Naive thymus-derived CD8-positive, alpha-beta T cell (primary cell): ENCODE measurements around the gene LAMA5. TPM values are rescaled to one million over a fixed set of nuclear protein-coding genes. Genes with fewer than 3 reads are reported as not detected.
A peak's percentile ranks its signal among the peaks of the same experiment; 100 is the strongest.

Experiments used
- ATAC-seq, 2 donors: fragments of 150-1000 bp; cut with Tn5 transposase in 1 of 2; sonication (Bioruptor Pico), chemical (Tn5 transposase) in 1 of 2; 1 replicate in 1 of 2; 2 replicates in 1 of 2; pipeline ENCODE4 v1.10.0; 2021; ENCODE audit warnings: mild to moderate bottlenecking in 2 of 2, moderate library complexity in 2 of 2
- POLR2A ChIA-PET: fragments of 350-600 bp; sonication (Branson Sonifier 250); formaldehyde crosslinking; loops from one replicate; lab custom pipeline; 2021; ENCODE audit warnings: antibody characterized with exemption; lab: Charles Lee
- DNase-seq, 10 donors: peaks; one replicate each; pipeline versions ENCODE4 v3.0.0 to v3.0.0-alpha.2; 2020 to 2022
- H3K27ac Mint-ChIP-seq, 10 donors: one replicate each; pipeline ENCODE4 v1.8.0; 2020 to 2022; ENCODE audit warnings: mild to moderate bottlenecking in 10 of 10, mixed read lengths in 10 of 10, moderate library complexity in 4 of 10, inconsistent platforms in 1 of 10
- H3K27me3 Mint-ChIP-seq, 5 donors: one replicate each; pipeline ENCODE4 v1.8.0; 2021 to 2022; ENCODE audit warnings: mixed read lengths in 5 of 5
- H3K36me3 Mint-ChIP-seq, 3 donors: one replicate each; pipeline ENCODE4 v1.8.0; 2020 to 2022; ENCODE audit warnings: mixed read lengths in 3 of 3, mild to moderate bottlenecking in 2 of 3, inconsistent platforms in 1 of 3
- H3K4me1 Mint-ChIP-seq, 4 donors: one replicate each; pipeline ENCODE4 v1.8.0; 2021 to 2022; ENCODE audit warnings: mixed read lengths in 4 of 4
- H3K4me3 Mint-ChIP-seq, 10 donors: one replicate each; pipeline ENCODE4 v1.8.0; 2020 to 2022; ENCODE audit warnings: mild to moderate bottlenecking in 10 of 10, mixed read lengths in 10 of 10, moderate library complexity in 6 of 10, inconsistent platforms in 1 of 10
- H3K9me3 Mint-ChIP-seq, 9 donors: one replicate each; pipeline ENCODE4 v1.8.0; 2020 to 2022; ENCODE audit warnings: mixed read lengths in 9 of 9, mild to moderate bottlenecking in 3 of 9, inconsistent platforms in 1 of 9, moderate library complexity in 1 of 9
- polyA plus RNA-seq, 3 donors: library from polyadenylated mRNA; unstranded; fragments of 300-500 nt; fragmentation: Illumina TruSeq; gene quantifications; one replicate each; pipeline ENCODE4 v1.2.3, GENCODE V29; 2021
- total RNA-seq, 8 experiments: library from RNA in 2 of 8; stranded (reverse) in 2 of 8; gene quantifications; one replicate each; pipeline ENCODE4 v1.2.3 and lab custom pipeline; 2021 to 2026

LAMA5 gene
- total and polyA plus RNA-seq, 5 experiments from 2014 or later = 0.27 to 4.0 (median 2.5) TPM; not detected in 2

GRCh38 chr20:62355878-62356588 lies 11.1 kb downstream of the LAMA5 start:
- no peak overlapping the region for H3K27ac Mint-ChIP-seq
- H3K4me3 Mint-ChIP-seq = no peak overlapping the region
- no peak for ATAC-seq
- H3K27me3 Mint-ChIP-seq = peaks cover 0 to 10% (median 0%) of the 10 kb centered on the region in 5 donors
- no peaks in the 10 kb centered on the region for H3K9me3 Mint-ChIP-seq
- no peaks in the 10 kb centered on the region for H3K36me3 Mint-ChIP-seq
- DNase-seq = no peak
- POLR2A ChIA-PET = no interaction called here
- no peaks in the 10 kb centered on the region for H3K4me1 Mint-ChIP-seq

DNA sequence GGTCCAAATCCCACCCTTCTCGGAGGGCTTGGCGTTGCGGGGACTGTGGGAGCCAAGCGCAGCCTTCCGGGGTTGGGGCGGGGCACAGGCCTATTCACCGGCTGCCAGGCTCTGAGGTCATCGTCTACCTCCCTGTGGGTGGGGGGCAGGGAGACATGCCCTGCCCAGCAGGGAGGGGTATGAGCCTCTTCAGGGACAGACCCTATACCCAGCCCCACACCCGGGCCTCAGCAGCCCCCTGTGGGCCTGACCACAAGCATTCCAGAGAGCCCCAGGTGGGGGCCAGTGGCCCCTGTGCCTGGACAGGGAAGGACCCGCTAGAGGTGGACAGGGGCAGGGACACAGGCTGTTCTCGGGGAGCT lies 11.6 kb downstream of the LAMA5 start:
- no peak overlapping the region for H3K27ac Mint-ChIP-seq

DNA sequence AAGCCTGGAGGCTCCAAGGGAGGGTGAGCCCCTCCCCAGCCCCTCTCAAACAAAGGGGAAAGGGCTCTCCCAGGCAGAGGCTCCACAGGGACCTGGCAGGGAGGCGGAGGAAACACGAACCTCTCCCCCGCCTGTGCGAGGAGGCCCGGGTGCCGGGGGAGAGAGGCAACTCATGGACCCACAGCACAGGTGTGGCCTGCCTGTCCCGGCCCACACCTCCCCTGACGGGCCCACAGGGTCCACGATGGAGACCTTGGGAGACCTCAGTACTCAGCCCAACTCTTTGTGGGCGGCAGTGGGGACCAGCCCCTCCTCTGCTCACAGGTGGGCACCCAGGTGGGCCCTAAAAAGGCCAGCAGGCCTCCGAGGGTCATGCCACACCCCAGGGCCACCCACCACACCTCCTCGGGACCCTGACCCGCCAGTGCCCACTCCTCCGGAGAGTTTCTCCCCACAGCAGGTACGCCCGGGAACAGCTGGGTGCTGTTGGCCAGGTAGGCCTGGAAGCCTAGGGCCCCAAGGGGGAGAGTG lies 12.2 kb downstream of the LAMA5 start:
- no peak overlapping the region for H3K4me3 Mint-ChIP-seq
- no peak for DNase-seq
- no peak for ATAC-seq
- peaks cover 0 to 10% (median 0%) of the 10 kb centered on the region in 5 donors for H3K27me3 Mint-ChIP-seq
- H3K4me1 Mint-ChIP-seq = no peaks in the 10 kb centered on the region
- no peaks in the 10 kb centered on the region for H3K36me3 Mint-ChIP-seq
- H3K9me3 Mint-ChIP-seq = no peaks in the 10 kb centered on the region
- POLR2A ChIA-PET = no interaction called here
- no peak overlapping the region for H3K27ac Mint-ChIP-seq

More for the DNA sequence above, 11.6 kb downstream of the LAMA5 start:
- POLR2A ChIA-PET = no interaction called here
- H3K9me3 Mint-ChIP-seq = no peaks in the 10 kb centered on the region
- DNase-seq (no peak), ATAC-seq (no peak)
- H3K4me3 Mint-ChIP-seq = no peak overlapping the region
- H3K27me3 Mint-ChIP-seq = peaks cover 0 to 10% (median 0%) of the 10 kb centered on the region in 5 donors
- H3K4me1 Mint-ChIP-seq = no peaks in the 10 kb centered on the region
- H3K36me3 Mint-ChIP-seq = no peaks in the 10 kb centered on the region

- POLR2A ChIA-PET = no interaction called here
- Mint-ChIP-seq H3K9me3 (peaks cover 0 to 2% (median 0%) of the 10 kb centered on the region in 9 donors), H3K27me3 (peaks cover 0 to 10% (median 0%) of the 10 kb centered on the region in 5 donors), H3K36me3 (no peaks in the 10 kb centered on the region), H3K27ac (no peak overlapping the region), H3K4me1 (peaks cover 0 to 2% (median 0%) of the 10 kb centered on the region in 4 donors), H3K4me3 (no peak overlapping the region)
- no peak for ATAC-seq
- DNase-seq = no peak
Measured at GRCh38 chr20:62354031-62354808, 12.9 kb downstream of the LAMA5 start.

DNA sequence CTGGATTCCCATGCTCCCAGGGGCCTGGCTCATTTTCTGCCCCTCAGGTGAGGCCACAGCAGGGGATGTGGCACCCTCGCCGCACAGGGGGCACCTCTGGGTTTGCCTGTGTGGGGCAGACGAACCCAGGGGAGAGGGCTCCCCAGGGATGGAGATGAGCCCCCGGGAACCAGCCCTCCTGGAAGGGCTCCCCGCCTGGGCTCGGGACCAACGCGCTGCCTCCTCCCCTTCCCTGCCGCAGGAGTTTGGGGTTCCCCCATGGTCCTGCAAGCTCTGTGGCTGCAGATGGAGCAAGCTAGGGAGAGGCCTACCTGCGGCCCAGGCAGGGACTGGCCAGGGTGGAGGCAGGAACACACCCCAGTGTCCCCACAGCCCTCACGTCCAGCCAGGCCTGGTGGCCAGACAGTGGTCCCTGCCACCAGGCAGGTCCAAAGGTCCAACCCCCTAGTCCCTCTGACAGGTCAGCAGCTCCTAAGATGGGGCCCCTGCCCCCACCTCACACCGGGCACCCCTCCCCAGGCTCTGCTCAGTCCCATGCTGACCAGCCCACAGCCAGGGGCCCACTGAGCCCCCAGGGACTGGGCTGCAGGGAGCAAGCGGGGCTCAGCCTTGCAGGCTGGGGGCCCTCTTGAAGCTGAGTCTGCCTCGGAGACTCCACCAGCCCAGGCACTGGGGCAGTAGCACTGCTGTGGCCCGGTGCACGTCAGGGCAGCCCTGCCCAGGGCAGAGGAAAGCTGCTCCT lies 13.7 kb downstream of the LAMA5 start:
- Mint-ChIP-seq H3K4me3 (no peak overlapping the region), H3K27ac (no peak overlapping the region), H3K27me3 (peaks cover 0 to 7% (median 0%) of the 10 kb centered on the region in 5 donors), H3K36me3 (peaks cover 0 to 3% (median 0%) of the 10 kb centered on the region in 3 donors), H3K9me3 (peaks cover 0 to 9% (median 4%) of the 10 kb centered on the region in 9 donors), H3K4me1 (peaks cover 0 to 2% (median 0%) of the 10 kb centered on the region in 4 donors)
- no peak for DNase-seq
- POLR2A ChIA-PET = no interaction called here
- ATAC-seq = no peak

GRCh38 chr20:62352402-62353288 lies 14.5 kb downstream of the LAMA5 start:
- no peak for ATAC-seq
- peaks cover 0 to 2% (median 0%) of the 10 kb centered on the region in 4 donors for H3K4me1 Mint-ChIP-seq
- H3K27me3 Mint-ChIP-seq = peaks cover 0 to 7% (median 0%) of the 10 kb centered on the region in 5 donors
- peak overlapping the region in 1 of 10 donors; percentile 29 for H3K27ac Mint-ChIP-seq
- peaks cover 0 to 14% (median 4%) of the 10 kb centered on the region in 9 donors for H3K9me3 Mint-ChIP-seq
- POLR2A ChIA-PET = no interaction called here
- DNase-seq = no peak
- H3K36me3 Mint-ChIP-seq = peaks cover 0 to 3% (median 0%) of the 10 kb centered on the region in 3 donors
- H3K4me3 Mint-ChIP-seq = no peak overlapping the region

DNA sequence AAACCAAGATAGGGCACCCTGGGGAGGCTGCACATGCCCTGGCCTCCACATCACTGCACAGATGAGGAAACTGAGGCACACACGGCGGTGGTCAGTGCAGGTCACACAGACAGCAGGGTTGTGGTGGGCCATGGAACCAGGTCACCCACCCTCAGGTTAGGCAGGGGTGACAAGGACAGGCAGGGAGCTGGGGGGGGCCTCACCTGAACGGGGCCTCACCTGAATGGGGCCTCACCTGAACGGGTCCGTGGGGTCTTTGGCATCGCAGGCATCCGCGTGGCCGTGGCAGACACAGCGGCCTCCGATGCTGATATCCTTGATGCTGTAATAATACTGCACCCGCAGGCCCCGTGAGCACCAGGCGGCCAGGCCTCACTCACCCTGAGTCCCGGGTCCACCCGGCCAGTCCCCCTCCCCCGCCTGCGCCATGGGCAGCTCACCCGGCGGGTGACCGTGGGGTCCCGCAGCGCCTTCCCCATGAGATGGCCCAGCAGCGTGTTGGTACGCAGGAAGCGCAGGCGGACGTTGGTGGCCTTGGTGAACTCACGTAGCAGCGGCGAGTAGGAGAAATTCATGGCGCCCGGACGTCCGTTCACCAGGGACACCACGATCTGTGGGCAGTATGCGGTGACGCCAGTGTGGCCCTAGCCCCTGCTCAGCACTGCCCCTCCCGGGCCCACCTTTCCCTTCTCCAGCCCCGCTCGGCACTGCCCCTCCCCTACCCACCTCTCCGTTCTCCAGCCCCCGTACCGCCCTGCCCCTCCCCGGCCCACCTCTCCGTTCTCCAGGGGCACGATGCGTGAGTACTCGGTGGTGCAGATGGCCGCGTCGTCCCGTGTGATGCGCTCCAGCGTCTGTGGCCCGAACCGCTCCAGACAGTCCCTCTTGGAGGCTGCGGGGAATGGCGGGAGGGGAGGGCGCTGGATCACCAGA lies 15.4 kb downstream of the LAMA5 start:
- Mint-ChIP-seq H3K4me1 (peaks cover 0 to 2% (median 0%) of the 10 kb centered on the region in 4 donors), H3K27ac (peak overlapping the region in 1 of 10 donors; percentile 65), H3K27me3 (peaks cover 0 to 5% (median 0%) of the 10 kb centered on the region in 5 donors), H3K36me3 (peaks cover 0 to 3% (median 0%) of the 10 kb centered on the region in 3 donors), H3K4me3 (no peak overlapping the region), H3K9me3 (peaks cover 0 to 14% (median 4%) of the 10 kb centered on the region in 9 donors)
- ATAC-seq (no peak), DNase-seq (no peak)
- POLR2A ChIA-PET = no interaction called here

GRCh38 chr20:62350629-62351422 lies 16.3 kb downstream of the LAMA5 start:
- ATAC-seq (no peak), DNase-seq (no peak)
- Mint-ChIP-seq H3K9me3 (peaks cover 0 to 14% (median 4%) of the 10 kb centered on the region in 9 donors), H3K4me1 (peaks cover 0 to 2% (median 0%) of the 10 kb centered on the region in 4 donors), H3K27me3 (peaks cover 0 to 2% (median 0%) of the 10 kb centered on the region in 5 donors), H3K4me3 (no peak overlapping the region), H3K36me3 (peaks cover 0 to 3% (median 0%) of the 10 kb centered on the region in 3 donors), H3K27ac (peak overlapping the region in 1 of 10 donors; percentile 65)
- POLR2A ChIA-PET = no interaction called here

DNA sequence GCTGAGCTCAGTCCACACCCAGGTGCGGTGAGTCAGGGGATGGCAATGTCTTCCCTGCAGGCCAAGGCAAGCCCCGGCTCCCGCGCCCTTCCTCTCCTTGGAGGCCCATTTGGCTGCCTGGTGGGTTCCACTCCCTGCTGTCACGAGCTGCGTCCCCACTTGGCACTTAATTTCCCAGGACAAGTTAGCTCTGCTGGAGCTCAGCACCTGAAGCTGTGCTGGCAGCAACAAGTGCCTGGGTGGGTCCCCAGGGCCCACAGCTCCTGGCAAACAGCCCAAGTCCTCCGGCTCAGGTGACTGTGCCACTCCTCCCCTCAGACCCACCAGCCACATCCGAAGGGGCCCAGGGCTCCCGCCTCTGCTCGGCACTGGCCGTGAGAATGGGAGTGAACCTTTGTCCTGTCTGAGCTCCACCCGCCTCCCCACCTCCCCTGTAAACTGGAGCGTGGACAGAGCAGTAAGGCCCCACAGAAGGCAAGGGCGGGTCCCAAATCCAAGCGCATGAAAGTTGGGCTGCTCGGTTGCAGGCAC lies 16.9 kb downstream of the LAMA5 start:
- POLR2A ChIA-PET = no interaction called here
- H3K4me3 Mint-ChIP-seq = no peak overlapping the region
- no peaks in the 10 kb centered on the region for H3K27me3 Mint-ChIP-seq
- ATAC-seq = no peak
- H3K4me1 Mint-ChIP-seq = peaks cover 0 to 2% (median 0%) of the 10 kb centered on the region in 4 donors
- H3K36me3 Mint-ChIP-seq = peaks cover 0 to 3% (median 0%) of the 10 kb centered on the region in 3 donors
- H3K27ac Mint-ChIP-seq = no peak overlapping the region
- DNase-seq = no peak
- H3K9me3 Mint-ChIP-seq = peaks cover 0 to 14% (median 4%) of the 10 kb centered on the region in 9 donors

DNA sequence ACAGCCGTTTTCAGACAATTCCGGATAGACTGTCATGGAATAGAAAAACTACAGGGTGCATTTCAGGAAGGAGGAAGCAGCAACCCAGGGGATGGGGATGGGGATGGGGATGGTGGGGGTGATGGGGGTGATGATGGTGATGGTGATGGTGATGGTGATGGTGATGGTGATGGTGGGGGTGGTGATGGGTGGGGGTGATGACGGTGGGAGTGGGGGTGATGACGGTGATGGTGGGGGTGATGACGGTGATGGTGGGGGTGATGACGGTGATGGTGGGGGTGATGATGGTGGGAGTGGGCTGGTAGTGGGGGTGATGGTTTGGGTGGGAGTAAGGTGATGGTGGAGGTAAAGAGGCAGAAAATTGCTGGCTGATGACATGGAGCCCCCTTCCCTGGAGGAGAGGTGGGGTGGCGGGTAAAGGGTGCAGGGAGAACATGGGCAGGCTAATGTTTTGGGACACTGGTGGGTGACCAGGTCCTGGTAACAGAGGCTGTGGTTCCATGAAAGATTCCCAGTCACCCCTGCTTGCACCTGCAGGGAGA lies 17.5 kb downstream of the LAMA5 start:
- no peak for DNase-seq
- H3K27ac Mint-ChIP-seq = peak overlapping the region in 2 of 10 donors; percentile 20 to 43

More for the DNA sequence above, 17.5 kb downstream of the LAMA5 start:
- H3K27me3 Mint-ChIP-seq = no peaks in the 10 kb centered on the region
- ATAC-seq = no peak
- H3K36me3 Mint-ChIP-seq = peaks cover 0 to 3% (median 0%) of the 10 kb centered on the region in 3 donors
- peaks cover 0 to 14% (median 4%) of the 10 kb centered on the region in 9 donors for H3K9me3 Mint-ChIP-seq
- H3K4me3 Mint-ChIP-seq = no peak overlapping the region
- H3K4me1 Mint-ChIP-seq = peaks cover 0 to 2% (median 0%) of the 10 kb centered on the region in 4 donors
- POLR2A ChIA-PET = no interaction called here
